Adrenal gland (tissue), 5 donors: Measurements from ENCODE around the gene DCHS1.

Experiments used
- CTCF ChIP-seq, 6 experiments: fragments of 450-650 bp in 4 of 6; fragments of 200-600 bp in 2 of 6; sonication (generic) in 1 of 6; IDR thresholded peaks; 1 replicate in 5 of 6; 2 replicates in 1 of 6; pipeline versions ENCODE4 v1.5.1 to v1.8.0; 2016 to 2021; ENCODE audit warnings: antibody characterized with exemption in 6 of 6, mild to moderate bottlenecking in 2 of 6, moderate library complexity in 1 of 6
- POLR2A ChIP-seq, 2 donors: fragments of 450-650 bp; IDR thresholded peaks; one replicate each; pipeline ENCODE4 v1.6.1; 2017; ENCODE audit warnings: antibody characterized with exemption in 2 of 2, mild to moderate bottlenecking in 2 of 2, moderate library complexity in 1 of 2
- donor health status: DM: no; HTN: no; CAD: no.

DNA sequence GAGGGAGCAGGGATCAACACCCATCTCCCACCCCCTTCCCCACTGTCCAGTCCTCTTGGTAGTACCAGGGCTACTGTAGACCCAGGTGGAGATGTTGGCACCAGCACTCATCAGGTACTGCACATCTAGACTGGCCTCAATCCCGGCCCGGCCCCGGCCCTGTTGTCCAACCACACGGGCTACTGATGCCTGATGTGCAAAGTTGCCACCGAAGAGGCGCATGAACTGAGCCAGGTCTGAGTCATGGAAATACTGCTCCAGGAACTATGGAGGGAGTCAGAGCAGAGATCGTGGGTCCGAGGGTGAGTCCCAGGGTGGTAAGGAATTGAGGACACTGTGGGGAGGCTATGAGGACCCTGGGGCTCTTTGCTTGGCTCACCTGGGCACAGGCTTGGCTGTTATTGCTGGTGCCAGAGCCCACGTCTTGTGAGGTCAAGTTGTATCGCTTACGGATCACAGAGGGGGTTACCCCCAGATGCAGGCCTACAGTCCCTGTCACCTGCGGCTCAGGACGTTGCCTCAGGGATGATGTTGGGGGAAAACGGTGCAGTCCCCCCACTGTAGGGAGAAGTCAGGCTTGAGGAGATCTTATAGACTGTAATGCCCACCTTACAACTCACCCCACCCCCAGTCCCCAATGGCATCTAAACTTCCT lies 38.9 kb downstream of the DCHS1 start:
- TF ChIP-seq CTCF (IDR thresholded peaks at IDR 0.05): no peak
- TF ChIP-seq POLR2A (IDR thresholded peaks at IDR 0.05): no peak
